ENCODE data around the gene BATF3. TPM values are rescaled to one million over a fixed set of nuclear protein-coding genes. Genes with fewer than 3 reads are reported as not detected.

BATF3 gene
- total RNA-seq, 1 experiment from 2014 or later, result 2.1 TPM

DNA sequence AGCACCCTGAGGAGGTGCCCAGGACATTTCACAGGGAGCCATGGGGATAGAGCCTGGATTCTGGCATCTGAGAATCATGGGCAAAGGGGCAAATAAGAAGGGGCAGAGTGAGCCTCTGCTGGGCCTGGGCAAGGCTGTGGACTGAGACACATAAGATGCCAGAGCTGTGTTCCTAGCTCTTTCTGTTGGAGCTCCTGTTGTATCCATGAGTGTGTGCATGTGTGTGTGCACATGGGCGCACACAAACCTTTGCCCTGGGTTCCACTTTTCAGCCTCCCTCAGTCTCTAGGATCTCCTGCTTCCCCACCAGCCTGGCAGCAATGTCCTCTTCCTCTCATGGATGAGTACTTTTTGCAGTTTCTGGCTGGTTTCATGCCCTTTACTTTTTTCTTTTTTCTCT lies 47.0 kb downstream of the BATF3 start:
- no peaks in the 10 kb centered on the region for H3K79me2 ChIP-seq (ENCODE audit: insufficient read depth, low read length)
- no peak overlapping the region for H3K27ac ChIP-seq (ENCODE audit: insufficient read length, low read depth, low read length)
- H2BK12ac ChIP-seq (ENCODE audit: insufficient read length, low read depth, low read length), result no peak overlapping the region
- peaks cover 0 to 2% of the 10 kb centered on the region in 2 experiments; a peak in 1 of 5 replicates for H3K9me3 Mint-ChIP-seq
- no peak overlapping the region for H3K27ac Mint-ChIP-seq
- no peak overlapping the region for H4K91ac ChIP-seq (ENCODE audit: insufficient read length, low read depth, low read length)
- no peaks in the 10 kb centered on the region for H4K20me1 ChIP-seq (ENCODE audit: control insufficient read depth, insufficient read depth, insufficient read length)
- no peak overlapping the region for H2BK120ac ChIP-seq (ENCODE audit: low read depth, low read length, poor library complexity, severe bottlenecking)
- no peaks in the 10 kb centered on the region for H3K27me3 ChIP-seq (ENCODE audit: insufficient read depth, low read length)
- no peak overlapping the region for H3K14ac ChIP-seq (ENCODE audit: insufficient read depth, low read length)
- H3K9ac ChIP-seq (ENCODE audit: extremely low read depth, insufficient read length, low read length), result no peak overlapping the region
- H2BK20ac ChIP-seq (ENCODE audit: low read depth, low read length, poor library complexity, severe bottlenecking), result no peak overlapping the region
- H3K27me3 Mint-ChIP-seq (ENCODE audit: low read depth), result peaks cover 2% of the 10 kb centered on the region
- H3K79me1 ChIP-seq (ENCODE audit: insufficient read depth, low read depth, low read length, poor library complexity, severe bottlenecking), result no peaks in the 10 kb centered on the region
- no peak overlapping the region for H3K4me3 Mint-ChIP-seq
- no peak overlapping the region for H3K18ac ChIP-seq (ENCODE audit: insufficient read length, low read depth, low read length)
- H3K23me2 ChIP-seq (ENCODE audit: insufficient read length, low read depth, low read length, poor library complexity, severe bottlenecking), result no peaks in the 10 kb centered on the region
- no peak overlapping the region for H2AK5ac ChIP-seq (ENCODE audit: insufficient read length, low read length)
- H3K36me3 Mint-ChIP-seq (ENCODE audit: insufficient read depth in 1 of 3, low read depth in 3 of 3), result peaks cover 0 to 4% (median 0%) of the 10 kb centered on the region in 3 experiments; a peak in 3 of 7 replicates
- no peak overlapping the region for H2BK5ac ChIP-seq (ENCODE audit: insufficient read length, low read length)
- H3T11ph ChIP-seq (ENCODE audit: low read length), result no peak overlapping the region
- no peak overlapping the region for H2AFZ ChIP-seq (ENCODE audit: low read length)
- no peak overlapping the region for H4K5ac ChIP-seq (ENCODE audit: insufficient read length, low read depth, low read length)
- no peak overlapping the region for H3K4me2 ChIP-seq (ENCODE audit: insufficient read depth, insufficient read length, low read length)
- peaks cover 2 to 3% of the 10 kb centered on the region in 2 experiments; a peak in 2 of 4 replicates for H3K4me1 Mint-ChIP-seq
- H3K4me1 ChIP-seq (ENCODE audit: insufficient read depth, low read length), result no peaks in the 10 kb centered on the region
- H2BK15ac ChIP-seq (ENCODE audit: low read depth, low read length), result no peak overlapping the region
- H3K56ac ChIP-seq (ENCODE audit: insufficient read length, low read depth, low read length), result no peak overlapping the region
- no peak overlapping the region for H3K23ac ChIP-seq (ENCODE audit: insufficient read length, low read depth, low read length)
- DNase-seq, result no peak
- no peak overlapping the region for H3K4ac ChIP-seq (ENCODE audit: low read depth, low read length)
- no peak overlapping the region for H4K8ac ChIP-seq (replicated peaks; ENCODE audit: insufficient read length, low read depth, low read length)
- TF ChIP-seq, protein P1, sequence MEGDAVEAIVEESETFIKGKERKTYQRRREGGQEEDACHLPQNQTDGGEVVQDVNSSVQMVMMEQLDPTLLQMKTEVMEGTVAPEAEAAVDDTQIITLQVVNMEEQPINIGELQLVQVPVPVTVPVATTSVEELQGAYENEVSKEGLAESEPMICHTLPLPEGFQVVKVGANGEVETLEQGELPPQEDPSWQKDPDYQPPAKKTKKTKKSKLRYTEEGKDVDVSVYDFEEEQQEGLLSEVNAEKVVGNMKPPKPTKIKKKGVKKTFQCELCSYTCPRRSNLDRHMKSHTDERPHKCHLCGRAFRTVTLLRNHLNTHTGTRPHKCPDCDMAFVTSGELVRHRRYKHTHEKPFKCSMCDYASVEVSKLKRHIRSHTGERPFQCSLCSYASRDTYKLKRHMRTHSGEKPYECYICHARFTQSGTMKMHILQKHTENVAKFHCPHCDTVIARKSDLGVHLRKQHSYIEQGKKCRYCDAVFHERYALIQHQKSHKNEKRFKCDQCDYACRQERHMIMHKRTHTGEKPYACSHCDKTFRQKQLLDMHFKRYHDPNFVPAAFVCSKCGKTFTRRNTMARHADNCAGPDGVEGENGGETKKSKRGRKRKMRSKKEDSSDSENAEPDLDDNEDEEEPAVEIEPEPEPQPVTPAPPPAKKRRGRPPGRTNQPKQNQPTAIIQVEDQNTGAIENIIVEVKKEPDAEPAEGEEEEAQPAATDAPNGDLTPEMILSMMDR (conservative IDR thresholded peaks at IDR 0.05), result no peak
- H3K9me3 ChIP-seq (ENCODE audit: control insufficient read depth, low read depth, low read length), result no peaks in the 10 kb centered on the region
- WGBS (ENCODE audit: extremely low coverage, insufficient read length, low lambda C conversion rate), result no CpG with 5 or more reads among the region's 1 CpG
